SK-N-SH (cell line): ENCODE measurements around the gene CNTNAP2.

Experiments
- CHD2 ChIP-seq: fragments of 150-350 bp; IDR thresholded peaks from 2 replicates; pipeline ENCODE4 v1.6.1; 2018; ENCODE audit warnings: low read length; ENCODE audit not compliant: partially characterized antibody
- MAX ChIP-seq: IDR thresholded peaks from 2 replicates; pipeline ENCODE4 v1.4.0; 2012; ENCODE audit warnings: low read depth
- POLR2AphosphoS5 ChIP-seq: IDR thresholded peaks from 2 replicates; pipeline ENCODE4 v1.6.1; 2012; ENCODE audit warnings: low read depth, low read length
- RAD21 ChIP-seq: IDR thresholded peaks from 2 replicates; pipeline ENCODE4 v1.6.1; 2012; ENCODE audit warnings: mild to moderate bottlenecking, low read length
- REST ChIP-seq: IDR thresholded peaks from 2 replicates; pipeline ENCODE4 v1.6.1; 2012; ENCODE audit warnings: mild to moderate bottlenecking, low read depth, low read length, moderate library complexity
- RFX5 ChIP-seq: IDR thresholded peaks from 2 replicates; pipeline ENCODE4 v1.6.1; 2012; ENCODE audit warnings: mild to moderate bottlenecking, improper control_type of control experiment, low read length
- TAF1 ChIP-seq: IDR thresholded peaks from 2 replicates; pipeline ENCODE4 v1.6.1; 2012; ENCODE audit warnings: low read depth, mild to moderate bottlenecking, low read length, moderate library complexity, borderline replicate concordance
- YY1 ChIP-seq: IDR thresholded peaks from 2 replicates; pipeline ENCODE4 v1.4.0; 2012; ENCODE audit warnings: low read depth, mild to moderate bottlenecking
- TF ChIP-seq, protein P1 (sequence below): fragments of 200-600 bp; sonication (generic); IDR thresholded peaks from 2 replicates; pipeline ENCODE4 v1.6.1; 2017; ENCODE audit warnings: antibody characterized with exemption, mild to moderate bottlenecking, moderate library complexity

GRCh38 chr7:147182874-147183273 is 1066.3 kb downstream of the CNTNAP2 start:
- TF ChIP-seq TAF1 = no peak
- no peak for TF ChIP-seq YY1
- TF ChIP-seq CHD2 = no peak
- TF ChIP-seq, protein P1, sequence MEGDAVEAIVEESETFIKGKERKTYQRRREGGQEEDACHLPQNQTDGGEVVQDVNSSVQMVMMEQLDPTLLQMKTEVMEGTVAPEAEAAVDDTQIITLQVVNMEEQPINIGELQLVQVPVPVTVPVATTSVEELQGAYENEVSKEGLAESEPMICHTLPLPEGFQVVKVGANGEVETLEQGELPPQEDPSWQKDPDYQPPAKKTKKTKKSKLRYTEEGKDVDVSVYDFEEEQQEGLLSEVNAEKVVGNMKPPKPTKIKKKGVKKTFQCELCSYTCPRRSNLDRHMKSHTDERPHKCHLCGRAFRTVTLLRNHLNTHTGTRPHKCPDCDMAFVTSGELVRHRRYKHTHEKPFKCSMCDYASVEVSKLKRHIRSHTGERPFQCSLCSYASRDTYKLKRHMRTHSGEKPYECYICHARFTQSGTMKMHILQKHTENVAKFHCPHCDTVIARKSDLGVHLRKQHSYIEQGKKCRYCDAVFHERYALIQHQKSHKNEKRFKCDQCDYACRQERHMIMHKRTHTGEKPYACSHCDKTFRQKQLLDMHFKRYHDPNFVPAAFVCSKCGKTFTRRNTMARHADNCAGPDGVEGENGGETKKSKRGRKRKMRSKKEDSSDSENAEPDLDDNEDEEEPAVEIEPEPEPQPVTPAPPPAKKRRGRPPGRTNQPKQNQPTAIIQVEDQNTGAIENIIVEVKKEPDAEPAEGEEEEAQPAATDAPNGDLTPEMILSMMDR = no peak
- TF ChIP-seq RAD21 = no peak
- no peak for TF ChIP-seq POLR2AphosphoS5
- TF ChIP-seq REST = no peak
- no peak for TF ChIP-seq MAX
- TF ChIP-seq RFX5 = no peak
